Stimulated activated CD4-positive, alpha-beta T cell treated with anti-CD3 and anti-CD28 coated beads, Interleukin-2, amount 100 ng/mL, for 48 hours (primary cell): ENCODE data around the gene PTBP3.
"Not testable (repeated sequence)": the region's sequence is repeated elsewhere in the genome, so short reads cannot be mapped to it uniquely, and the experiment has no call there.

Experiments used
- DNase-seq, 2 donors: peaks; one replicate each; pipeline ENCODE4 v3.0.0-alpha.2; 2020

Gene PTBP3, protein sequence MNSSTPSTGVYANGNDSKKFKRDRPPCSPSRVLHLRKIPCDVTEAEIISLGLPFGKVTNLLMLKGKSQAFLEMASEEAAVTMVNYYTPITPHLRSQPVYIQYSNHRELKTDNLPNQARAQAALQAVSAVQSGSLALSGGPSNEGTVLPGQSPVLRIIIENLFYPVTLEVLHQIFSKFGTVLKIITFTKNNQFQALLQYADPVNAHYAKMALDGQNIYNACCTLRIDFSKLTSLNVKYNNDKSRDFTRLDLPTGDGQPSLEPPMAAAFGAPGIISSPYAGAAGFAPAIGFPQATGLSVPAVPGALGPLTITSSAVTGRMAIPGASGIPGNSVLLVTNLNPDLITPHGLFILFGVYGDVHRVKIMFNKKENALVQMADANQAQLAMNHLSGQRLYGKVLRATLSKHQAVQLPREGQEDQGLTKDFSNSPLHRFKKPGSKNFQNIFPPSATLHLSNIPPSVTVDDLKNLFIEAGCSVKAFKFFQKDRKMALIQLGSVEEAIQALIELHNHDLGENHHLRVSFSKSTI

DNA sequence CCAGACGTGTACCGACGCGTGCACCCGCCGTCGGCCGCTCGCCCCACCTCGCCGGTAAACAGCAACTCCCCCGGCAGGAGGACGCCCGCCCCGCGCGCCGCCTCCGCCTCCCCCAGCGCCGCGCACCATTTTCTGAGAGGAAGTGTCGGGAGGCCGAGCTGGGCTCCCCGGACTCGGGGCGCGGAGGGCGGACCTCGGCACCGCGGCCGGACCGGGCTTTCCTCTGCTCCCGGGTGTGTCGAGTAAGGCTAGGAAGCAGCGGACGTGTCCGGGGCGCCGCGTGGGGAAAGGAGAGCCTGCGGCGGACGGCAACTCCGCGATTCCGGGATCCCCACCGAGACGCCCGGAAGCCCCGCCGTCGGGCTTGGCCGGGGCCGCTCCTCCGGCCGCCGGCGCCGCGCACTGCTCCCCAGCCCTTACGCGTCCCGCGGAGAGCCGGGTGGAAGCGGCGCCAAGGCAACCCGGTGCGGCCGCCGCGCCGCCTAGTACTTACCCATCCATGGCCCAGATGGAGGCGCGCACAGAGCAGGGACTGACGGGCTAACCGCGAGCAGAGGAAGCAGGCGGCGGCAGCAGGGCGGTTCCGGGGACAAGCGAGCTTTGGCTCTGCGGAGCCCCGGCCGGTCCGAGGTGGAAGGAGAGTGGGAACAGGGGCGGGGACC, at the start of gene PTBP3:
PTBP3 (minus strand) TSS at position 643 of the 662 bp plus-strand sequence. CDS start 35,754 bp downstream, outside the sequence.
- DNase-seq: peak; percentile 60 to 66

DNA sequence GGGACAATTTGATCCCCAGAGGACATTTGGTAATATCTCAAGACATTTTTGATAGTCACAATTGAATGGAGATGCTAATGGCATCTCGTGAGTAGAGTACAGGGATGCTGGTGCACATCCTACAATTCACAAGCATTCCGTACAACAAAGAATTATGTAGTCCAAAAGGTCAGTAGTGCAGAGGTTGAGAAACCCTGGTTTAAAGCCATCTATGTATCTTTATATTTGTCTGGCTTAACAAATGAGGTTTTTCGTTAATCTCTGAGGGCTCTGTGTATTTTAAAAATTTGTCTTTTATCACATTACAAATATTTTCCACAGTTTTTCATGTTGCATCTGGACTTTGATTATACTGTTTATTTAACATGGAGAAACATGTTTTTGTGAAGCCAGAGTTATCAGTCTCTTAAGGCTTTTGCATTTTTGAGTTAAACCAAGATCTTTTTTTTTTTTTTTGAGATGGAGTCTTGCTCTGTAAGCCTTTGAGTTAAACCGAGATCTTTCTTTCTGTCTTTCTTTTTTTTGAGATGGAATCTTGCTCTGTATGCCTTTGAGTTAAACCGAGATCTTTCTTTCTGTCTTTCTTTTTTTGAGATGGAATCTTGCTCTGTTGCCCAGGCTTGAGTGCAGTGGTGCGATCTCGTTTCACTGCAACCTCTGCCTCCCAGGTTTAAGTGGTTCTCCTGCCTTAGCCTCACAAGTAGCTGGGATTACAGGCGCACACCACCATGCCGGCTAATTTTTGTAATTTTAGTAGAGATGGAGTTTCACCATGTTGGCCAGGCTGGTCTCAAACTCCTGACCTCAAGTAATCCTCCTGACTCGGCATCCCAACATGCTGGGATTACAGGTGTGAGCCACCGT, 49.3 kb upstream of the PTBP3 start:
- DNase-seq: no peak

DNA sequence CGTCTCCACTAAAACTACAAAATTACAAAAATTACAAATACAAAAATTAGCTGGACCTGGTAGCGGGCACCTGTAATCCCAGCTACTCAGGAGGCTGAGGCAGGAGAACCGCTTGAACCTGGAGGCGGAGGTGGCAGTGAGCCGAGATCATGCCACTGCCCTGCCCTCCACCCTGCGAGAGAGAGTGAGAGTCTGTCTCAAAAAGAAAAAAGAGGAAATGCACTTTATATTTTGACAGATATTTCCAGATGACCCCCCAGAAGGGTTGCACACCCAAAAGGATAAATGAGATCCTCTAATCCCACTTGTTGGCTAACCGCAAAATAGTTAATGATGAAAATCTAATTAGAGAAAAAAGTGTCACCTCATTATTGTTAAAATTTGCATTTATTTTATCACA, 48.6 kb upstream of the PTBP3 start:
- no peak for DNase-seq

DNA sequence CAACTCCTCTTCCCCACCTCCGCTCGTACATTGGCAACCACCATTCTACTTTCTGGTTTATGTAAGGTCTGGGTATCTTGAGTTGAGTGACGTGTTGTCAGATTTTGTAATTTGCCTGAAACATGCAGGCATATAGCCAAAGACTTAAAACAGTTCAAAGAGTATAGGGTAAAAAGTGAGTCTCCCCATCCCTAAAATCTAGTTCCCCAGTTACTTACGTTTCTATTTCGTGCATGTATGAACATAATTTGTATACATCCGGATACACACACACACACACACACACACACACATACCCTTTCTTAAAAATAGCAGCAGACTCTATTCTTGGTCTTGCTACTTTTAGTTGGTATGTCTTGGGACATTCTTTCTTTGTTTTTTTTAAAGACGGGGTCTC, 47.4 kb upstream of the PTBP3 start:
- DNase-seq: no peak

DNA sequence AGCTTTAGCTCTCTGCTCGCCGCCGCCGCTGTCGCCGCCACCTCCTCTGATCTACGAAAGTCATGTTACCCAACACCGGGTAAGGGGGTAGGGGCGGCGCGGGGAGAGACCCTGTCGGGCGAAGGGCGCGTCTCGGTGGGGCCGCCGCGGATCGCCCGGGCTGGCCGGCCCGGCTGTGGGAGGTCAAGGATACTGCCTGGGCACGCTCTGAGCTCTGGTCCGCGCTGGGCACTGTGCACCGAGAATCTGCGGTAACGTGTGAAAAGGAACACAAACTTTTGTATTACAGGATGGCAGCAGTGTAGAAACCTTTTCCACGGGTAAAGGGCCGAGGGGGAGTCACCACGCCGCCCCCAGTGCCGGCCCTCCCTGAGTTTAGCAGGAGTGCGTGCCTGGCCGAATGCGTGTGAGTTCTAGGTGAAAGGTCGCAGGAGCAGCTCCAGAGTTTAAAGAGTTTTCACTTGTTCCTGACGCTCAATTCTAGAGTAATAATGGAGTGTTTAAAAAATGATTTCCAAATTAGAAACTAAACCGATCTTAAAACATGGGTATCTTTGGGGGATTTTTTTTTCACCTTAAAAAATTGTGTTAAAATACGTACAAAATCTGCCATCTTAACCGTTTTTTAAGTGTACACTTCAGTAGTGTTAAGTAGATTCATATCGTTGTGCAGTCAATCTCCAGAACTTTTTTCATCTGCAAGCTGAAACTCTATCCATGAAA, 46.8 kb upstream of the PTBP3 start, which contains the start of gene HSDL2:
HSDL2 (plus strand) TSS at position 7 of the 723 bp plus-strand sequence; CDS start at position 63, 56 bp downstream.
- DNase-seq: no peak

DNA sequence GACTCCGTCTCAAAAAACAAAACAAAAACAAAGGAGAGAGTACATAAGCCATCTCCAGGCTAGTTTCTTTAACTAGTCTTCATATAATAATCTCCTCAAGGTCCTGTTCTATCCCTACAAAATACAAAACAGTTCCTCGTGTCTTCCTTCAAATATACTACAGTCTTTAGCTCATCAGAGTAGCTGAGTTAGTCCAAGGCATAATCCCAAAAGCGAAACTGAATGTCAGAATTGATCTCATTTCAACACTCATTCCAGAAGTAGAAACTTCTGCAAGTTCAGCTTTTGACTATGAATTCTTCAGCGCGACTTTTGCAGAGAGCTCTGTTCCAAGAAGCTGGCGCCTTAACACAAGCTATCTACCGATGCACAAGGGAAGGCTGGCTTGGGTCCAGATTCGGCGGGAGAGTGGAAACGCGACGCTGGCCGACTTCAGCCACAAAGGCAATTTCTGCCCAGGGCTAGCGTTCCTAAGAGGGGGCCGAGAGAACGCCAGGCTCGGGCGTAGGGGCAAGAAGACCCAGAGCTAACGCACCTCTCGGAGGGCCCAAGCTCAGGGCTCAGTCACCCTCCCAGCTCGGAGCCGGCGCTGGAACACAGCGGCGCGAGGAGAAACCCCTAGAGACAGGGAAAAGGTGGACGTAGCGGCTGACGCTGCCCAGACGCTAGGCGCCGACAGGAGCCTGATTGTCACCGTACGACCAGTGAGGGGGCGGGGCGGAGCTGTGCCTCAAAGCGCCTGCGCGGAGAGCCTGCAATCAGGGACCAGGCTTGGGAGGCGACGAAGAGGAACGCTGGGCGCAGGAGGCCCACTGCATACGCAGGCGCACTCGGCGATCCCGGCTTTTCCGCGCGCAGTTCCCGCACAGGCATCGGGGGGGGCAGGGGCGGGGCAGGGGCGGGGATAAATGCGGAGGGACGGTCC, 46.0 kb upstream of the PTBP3 start:
- peak; percentile 96 to 99 for DNase-seq

DNA sequence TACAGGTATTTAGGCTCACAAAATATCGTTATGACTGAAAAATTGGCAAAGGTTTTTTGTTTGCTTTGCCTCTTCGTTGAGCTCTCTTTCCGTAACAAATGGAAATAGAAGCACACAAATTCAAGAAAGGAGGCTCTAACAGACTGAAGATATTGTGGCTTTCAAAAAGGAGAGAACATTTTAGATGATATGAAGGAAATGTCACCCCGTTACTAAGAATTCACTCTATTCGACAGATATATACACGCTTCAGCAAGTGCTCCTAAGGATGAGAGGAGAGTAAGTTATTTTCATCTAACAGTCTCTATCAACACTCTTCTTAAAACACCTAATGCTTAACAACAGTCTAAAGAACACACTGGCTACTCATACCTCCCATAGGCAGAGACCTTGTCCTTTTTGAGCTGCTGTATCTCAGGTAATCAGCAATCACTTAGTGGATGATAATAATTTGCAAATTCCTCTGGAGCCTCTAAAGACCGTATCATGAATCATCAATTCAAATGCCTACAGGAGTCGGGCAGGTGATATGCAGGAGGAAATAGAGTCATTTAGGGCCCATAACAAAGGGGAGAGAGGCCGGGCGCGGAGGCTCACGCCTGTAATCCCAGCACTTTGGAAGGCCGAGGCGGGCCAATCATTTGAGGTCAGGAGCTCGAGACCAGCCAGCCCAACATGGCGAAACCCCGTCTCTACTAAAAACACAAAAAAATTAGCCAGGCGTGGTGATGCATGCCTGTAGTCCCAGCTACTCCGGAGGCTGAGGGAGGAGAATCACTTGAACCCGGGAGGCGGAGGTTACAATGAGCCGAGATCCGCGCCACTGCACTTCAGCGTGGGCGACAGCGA, 45.1 kb upstream of the PTBP3 start:
- DNase-seq: peak; percentile 28 to 29

DNA sequence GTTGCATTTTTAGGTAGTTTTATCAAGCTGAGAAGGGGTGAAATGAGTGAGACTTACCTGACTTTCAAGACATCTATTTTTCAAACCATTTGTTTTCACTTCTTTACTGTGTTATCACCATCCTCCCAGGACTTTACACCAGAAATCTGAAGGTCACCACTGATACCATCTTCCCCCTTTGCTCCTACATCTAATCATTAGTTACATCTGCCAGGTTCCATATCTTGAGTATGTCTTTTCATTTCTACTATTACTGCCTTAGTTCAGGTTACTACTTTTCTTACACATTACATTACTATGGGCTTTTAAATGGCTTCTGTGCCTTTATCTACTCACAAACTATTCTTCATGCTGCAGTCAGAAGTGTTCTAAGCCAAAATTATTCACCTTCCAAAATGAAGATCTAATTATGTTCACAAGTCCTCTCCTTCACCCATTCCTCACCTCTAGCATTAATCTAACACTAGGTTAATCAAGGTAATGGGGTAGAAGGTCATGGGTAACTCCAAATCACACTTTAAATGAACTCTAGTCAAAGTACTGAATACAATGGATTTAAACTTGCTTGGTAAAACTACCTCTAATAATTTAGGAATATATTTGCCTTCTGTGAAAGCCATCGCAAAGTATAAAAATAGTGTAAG, 44.4 kb upstream of the PTBP3 start:
- DNase-seq: no peak

DNA sequence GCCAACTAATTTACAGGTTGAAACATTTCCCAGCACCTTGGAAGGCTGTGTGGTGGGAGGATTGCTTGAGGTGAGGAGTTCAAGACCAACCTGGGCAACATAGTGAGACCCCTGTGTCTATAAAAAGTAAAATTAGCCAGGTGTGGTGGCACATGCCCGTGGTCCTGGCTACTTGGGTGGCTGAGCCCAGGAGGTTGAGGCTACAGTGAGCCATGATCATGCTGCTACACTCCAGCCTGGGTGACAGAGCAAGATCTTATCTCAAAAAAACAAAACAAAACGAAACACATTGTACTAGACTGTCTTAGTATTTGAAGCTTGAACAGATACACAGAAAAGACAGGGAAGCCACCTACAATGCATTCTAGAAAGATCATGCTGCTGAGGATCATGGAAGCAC, 43.7 kb upstream of the PTBP3 start:
- DNase-seq: no peak

DNA sequence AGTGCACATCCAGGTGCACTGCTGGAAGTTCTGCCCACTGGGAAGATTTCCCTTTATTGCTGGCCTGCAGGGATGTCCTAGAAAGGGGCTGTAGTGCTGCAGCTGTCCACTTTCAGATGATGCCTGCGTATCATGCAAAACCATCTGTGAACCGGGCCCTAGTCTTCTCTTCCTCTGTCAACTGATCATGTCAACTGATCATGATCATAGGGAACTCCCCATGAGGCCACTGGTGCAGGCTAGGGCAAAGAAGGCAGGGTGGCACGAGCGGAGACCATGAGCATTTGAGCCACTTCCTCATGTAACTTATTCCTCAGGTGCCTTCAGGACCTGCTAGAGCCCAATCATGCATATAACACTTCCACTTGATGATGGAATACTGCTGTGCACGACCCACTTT, 41.9 kb upstream of the PTBP3 start:
- DNase-seq: no peak

DNA sequence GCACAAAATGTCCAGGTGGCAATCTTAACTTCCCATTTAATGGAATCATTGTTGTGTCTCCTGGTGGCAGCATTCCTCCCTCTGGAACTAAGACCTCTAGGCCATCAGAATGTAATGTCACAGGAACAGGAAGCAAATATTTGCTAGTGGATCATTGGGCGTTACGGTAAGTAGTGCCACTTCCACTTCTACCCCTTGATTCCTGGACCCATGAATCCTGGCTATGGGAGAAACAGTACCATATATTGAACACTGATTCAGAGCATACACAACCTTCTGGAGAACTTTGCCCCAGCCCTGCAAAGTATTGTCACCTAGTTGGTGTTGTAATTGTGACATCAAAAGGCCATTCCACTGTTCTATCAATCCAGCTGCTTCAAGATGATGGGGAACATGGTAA, 40.8 kb upstream of the PTBP3 start:
- DNase-seq: not testable (repeated sequence)

DNA sequence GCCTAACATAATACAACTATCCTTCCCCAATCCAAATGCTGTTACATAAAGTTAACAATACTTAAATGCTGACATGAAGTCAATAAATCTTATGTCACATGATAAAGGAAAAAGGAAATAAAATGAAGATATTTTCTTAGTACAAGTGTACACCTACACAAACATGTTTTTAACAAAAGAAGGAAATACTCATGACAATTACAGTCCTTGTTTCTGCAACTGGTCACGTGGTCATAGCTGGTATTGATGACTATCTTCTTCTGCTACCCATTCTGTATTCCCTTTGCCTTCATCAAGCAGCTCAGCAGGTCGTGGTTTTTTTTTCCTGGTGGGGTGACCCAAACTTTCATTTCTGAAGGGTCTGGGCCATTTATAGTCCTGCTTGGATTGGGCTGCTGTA, 40.2 kb upstream of the PTBP3 start:
- not testable (repeated sequence) for DNase-seq

DNA sequence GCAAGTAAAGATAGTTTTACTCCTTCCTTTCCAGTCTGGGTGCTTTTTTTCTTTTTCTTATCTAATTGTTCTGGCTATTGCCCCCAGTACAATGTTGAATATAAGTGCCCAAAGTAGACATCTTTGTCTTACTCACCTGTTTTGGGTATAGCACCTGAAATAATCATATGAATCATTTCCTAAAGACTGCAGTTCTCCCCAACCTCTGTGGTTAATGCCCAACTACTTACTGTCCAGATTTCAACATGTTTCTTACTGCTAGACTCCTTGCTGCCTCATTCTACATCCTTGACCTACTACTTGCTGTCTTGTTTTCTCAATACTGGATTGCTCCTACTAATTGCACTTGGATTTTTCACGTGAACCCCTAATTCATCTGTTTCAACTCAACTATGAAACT, 37.6 kb upstream of the PTBP3 start:
- DNase-seq: no peak

DNA sequence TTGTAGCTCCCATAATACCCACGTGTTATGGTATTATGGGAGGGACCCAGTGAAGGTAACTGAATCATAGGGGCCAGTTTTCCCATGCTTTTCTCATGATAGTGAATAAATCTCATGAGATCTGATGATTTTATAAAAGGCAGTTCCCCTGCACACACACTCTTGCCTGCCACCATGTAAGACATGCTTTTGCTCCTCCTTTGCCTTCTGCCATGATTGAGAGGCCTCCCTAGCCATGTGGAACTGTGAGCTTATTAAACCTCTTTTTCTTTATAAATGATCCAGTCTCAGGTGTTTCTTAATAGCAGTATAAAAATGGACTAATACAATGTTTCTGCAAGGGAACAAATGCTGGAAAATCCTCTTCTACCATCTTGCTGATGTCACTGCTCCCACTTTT, 36.4 kb upstream of the PTBP3 start:
- DNase-seq: no peak

DNA sequence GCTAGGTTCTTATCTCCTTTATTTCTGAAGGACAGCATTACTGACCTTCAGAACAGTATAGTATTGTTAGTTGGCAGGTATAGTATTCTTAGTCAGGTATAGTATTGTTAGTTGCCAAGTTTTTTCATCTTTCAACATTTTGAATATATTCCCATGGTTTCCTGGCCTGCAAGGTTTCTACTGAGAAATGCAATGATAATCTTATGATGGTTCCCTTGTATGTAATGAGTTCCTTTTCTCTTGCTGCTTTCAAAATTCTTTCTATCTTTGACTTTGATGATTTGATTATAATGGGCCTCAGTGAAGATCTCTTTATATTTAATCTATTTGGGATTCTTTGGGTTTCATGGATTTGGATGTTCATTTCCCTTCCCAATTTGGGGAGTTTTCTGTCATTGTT, 34.0 kb upstream of the PTBP3 start:
- no peak for DNase-seq

DNA sequence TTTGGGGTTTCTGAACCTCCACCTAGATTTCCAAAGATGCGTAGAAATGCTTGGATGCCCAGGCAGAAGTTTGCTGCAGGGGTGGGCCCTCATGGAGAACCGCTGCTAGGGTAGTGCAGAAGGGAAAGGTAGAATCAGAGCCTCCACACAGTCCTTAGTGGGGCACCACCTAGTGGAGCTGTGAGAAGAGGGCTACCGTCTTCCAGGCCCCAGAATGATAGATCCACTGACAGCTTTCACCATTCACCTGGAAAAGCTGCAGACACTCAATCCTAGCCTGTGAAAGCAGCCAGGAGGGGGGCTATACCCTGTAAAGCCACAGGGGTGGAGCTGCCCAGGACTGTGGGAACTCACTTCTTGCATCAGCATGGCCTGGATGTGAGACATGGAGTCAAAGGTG, 33.2 kb upstream of the PTBP3 start:
- DNase-seq: no peak

DNA sequence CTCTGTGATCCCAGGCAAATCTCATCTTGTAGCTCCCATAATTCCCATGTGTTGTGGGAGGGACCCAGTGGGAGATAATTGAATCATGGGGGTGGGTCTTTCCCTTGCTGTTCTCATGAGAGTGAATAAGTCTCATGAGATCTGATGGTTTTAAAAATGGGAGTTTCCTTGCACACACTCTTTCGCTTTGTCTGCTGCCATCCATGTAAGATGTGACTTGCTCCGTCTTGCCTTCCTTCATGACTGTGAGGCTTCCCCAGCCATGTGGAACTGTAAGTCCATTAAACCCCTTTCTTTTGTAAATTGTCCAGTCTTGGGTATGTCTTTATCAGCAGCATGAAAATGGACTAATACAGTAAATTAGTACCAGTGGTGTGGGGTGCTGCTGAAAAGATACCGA, 31.8 kb upstream of the PTBP3 start:
- DNase-seq: not testable (repeated sequence)

DNA sequence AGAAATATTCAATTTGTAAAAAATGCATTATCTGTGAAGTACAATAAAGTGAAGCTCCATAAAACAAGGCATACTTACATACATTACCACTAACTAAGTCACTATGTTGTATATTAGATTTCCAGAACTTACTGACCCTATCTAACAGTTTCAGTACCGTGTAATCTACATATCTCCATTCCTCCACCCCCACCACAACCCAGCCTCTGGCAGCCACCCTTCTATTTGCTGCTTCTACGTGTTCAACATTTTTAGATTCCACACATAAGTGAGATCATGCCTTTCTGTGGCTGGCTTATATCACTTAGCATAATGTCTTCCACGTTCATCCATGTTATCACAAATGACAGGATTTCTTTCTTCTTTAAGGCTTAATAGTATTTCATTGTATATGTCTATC, 31.3 kb upstream of the PTBP3 start:
- no peak for DNase-seq

DNA sequence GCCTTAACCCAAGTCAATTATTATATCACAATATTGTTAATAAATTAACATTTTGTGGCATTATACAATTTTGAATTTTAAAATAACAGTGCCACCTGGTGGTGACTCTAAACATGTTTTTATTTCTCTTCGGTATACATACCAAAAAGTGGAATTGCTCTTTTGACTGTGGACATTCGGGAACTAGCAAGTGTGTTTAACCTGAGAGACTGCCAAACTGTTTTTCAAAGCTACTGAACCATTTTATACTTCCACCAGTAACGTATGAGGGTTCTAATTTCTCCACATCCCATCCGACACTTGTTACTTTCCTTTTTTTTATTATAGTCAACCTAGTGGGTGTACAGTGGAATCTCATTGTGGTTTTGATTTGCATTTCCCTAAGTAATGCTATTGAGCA, 28.2 kb upstream of the PTBP3 start:
- no peak for DNase-seq
